SK-N-SH (cell line): ENCODE data around the gene IQSEC1. TPM values are rescaled to one million over a fixed set of nuclear protein-coding genes. Genes with fewer than 3 reads are reported as not detected.

Experiments used
- CTCF ChIA-PET: fragments of 300-600, 350-600 bp; formaldehyde crosslinking; extraction: SDS; loops from one replicate; lab custom pipeline; 2021; lab: Yijun Ruan, JAX
- POLR2A ChIA-PET: fragments of 350-600 bp; sonication (Branson Sonifier 250); formaldehyde crosslinking; extraction: SDS; loops from one replicate; lab custom pipeline; 2020; ENCODE audit warnings: antibody characterized with exemption, inconsistent platforms; lab: Yijun Ruan, JAX
- DNase-seq: peaks from one replicate; pipeline ENCODE4 v3.0.0; 2012
- H2AFZ ChIP-seq: fragments of 200-600 bp; sonication (generic); 2 replicates; pipeline ENCODE4 v1.8.1; 2016; ENCODE audit warnings: antibody characterized with exemption, mild to moderate bottlenecking, low read depth
- H3F3A ChIP-seq: fragments of 200-600 bp; sonication (generic); replicated peaks from 2 replicates; pipeline ENCODE3; 2016; ENCODE audit warnings: antibody characterized with exemption, mild to moderate bottlenecking; ENCODE audit not compliant: insufficient read depth
- H3K27ac ChIP-seq, 2 experiments: fragments of 200-500 bp in 1 of 2; fragments of 200-600 bp in 1 of 2; sonication (Bioruptor generic) in 1 of 2; sonication (generic), shearing (Covaris generic) in 1 of 2; 2 replicates each; pipeline versions ENCODE4 v1.5.1 to v1.6.1; 2014 to 2016; ENCODE audit warnings: low read depth in 2 of 2, inconsistent platforms in 1 of 2, low read length in 1 of 2, mild to moderate bottlenecking in 1 of 2, mixed read lengths in 1 of 2
- H3K27me3 ChIP-seq: fragments of 200-600 bp; sonication (generic), shearing (Covaris generic); 2 replicates; pipeline ENCODE4 v1.6.1; 2016; ENCODE audit warnings: mixed run types; ENCODE audit not compliant: insufficient read depth
- H3K36me3 ChIP-seq, 2 experiments: fragments of 200-500 bp in 1 of 2; fragments of 200-600 bp in 1 of 2; sonication (Bioruptor generic) in 1 of 2; sonication (generic) in 1 of 2; replicated peaks in 1 of 2; 2 replicates each; pipeline versions ENCODE3 to v1.5.1; 2014 to 2016; ENCODE audit warnings: low read length in 1 of 2, mild to moderate bottlenecking in 1 of 2; ENCODE audit not compliant: insufficient read depth in 2 of 2, control insufficient read depth in 1 of 2
- H3K4me1 ChIP-seq, 2 experiments: fragments of 200-500 bp in 1 of 2; fragments of 200-600 bp in 1 of 2; sonication (Bioruptor generic) in 1 of 2; sonication (generic), shearing (Covaris generic) in 1 of 2; 2 replicates each; pipeline versions ENCODE4 v1.5.1 to v1.6.1; 2014 to 2016; ENCODE audit warnings: low read depth in 1 of 2, low read length in 1 of 2, mixed run types in 1 of 2; ENCODE audit not compliant: insufficient read depth in 2 of 2, control insufficient read depth in 1 of 2
- H3K4me2 ChIP-seq: fragments of 200-600 bp; sonication (generic), shearing (Covaris generic); 2 replicates; pipeline ENCODE4 v1.6.1; 2017; ENCODE audit warnings: mixed run types
- H3K4me3 ChIP-seq, 2 experiments: fragments of 200-500 bp in 1 of 2; fragments of 200-600 bp in 1 of 2; sonication (Bioruptor generic) in 1 of 2; sonication (generic), shearing (Covaris generic) in 1 of 2; 2 replicates each; pipeline versions ENCODE4 v1.5.1 to v1.8.1; 2014 to 2016; ENCODE audit warnings: low read depth in 2 of 2, inconsistent platforms in 1 of 2, low read length in 1 of 2, mild to moderate bottlenecking in 1 of 2, mixed read lengths in 1 of 2, moderate library complexity in 1 of 2
- H3K79me2 ChIP-seq: fragments of 200-600 bp; sonication (generic); 2 replicates; pipeline ENCODE4 v1.8.1; 2017; ENCODE audit warnings: mild to moderate bottlenecking; ENCODE audit not compliant: insufficient read depth
- H3K9ac ChIP-seq: fragments of 200-600 bp; sonication (generic); 2 replicates; pipeline ENCODE4 v1.6.1; 2017; ENCODE audit warnings: mixed run types
- H3K9me2 ChIP-seq: fragments of 200-600 bp; sonication (generic); 2 replicates; pipeline ENCODE4 v1.6.1; 2017; ENCODE audit warnings: mixed run types
- H3K9me3 ChIP-seq: fragments of 200-600 bp; sonication (generic); 2 replicates; pipeline ENCODE4 v1.6.1; 2017; ENCODE audit warnings: mixed run types, mild to moderate bottlenecking, moderate library complexity
- H4K20me1 ChIP-seq: fragments of 200-600 bp; sonication (generic); 2 replicates; pipeline ENCODE4 v1.6.1; 2017; ENCODE audit warnings: mild to moderate bottlenecking, mixed run types; ENCODE audit not compliant: insufficient read depth
- CHD2 ChIP-seq: fragments of 150-350 bp; IDR thresholded peaks from 2 replicates; pipeline ENCODE4 v1.6.1; 2018; ENCODE audit warnings: low read length; ENCODE audit not compliant: partially characterized antibody
- EP300 ChIP-seq, 2 experiments: IDR thresholded peaks; 2 replicates each; pipeline versions ENCODE4 v1.4.0 to v1.6.1; 2012; ENCODE audit warnings: borderline replicate concordance in 1 of 2, low read depth in 1 of 2, low read length in 1 of 2
- GABPA ChIP-seq: IDR thresholded peaks from 2 replicates; pipeline ENCODE4 v1.4.0; 2012; ENCODE audit warnings: low read depth, mild to moderate bottlenecking
- NRF1 ChIP-seq: IDR thresholded peaks from 2 replicates; pipeline ENCODE4 v1.6.1; 2012; ENCODE audit warnings: low read depth, mild to moderate bottlenecking, low read length
- PBX3 ChIP-seq: IDR thresholded peaks from 2 replicates; pipeline ENCODE4; 2012
- POLR2AphosphoS5 ChIP-seq: IDR thresholded peaks from 2 replicates; pipeline ENCODE4 v1.6.1; 2012; ENCODE audit warnings: low read depth, low read length
- RXRA ChIP-seq: IDR thresholded peaks from 2 replicates; pipeline ENCODE4 v1.4.0; 2012; ENCODE audit warnings: low read depth, mild to moderate bottlenecking, borderline replicate concordance
- TAF1 ChIP-seq: IDR thresholded peaks from 2 replicates; pipeline ENCODE4 v1.6.1; 2012; ENCODE audit warnings: low read depth, mild to moderate bottlenecking, low read length, moderate library complexity, borderline replicate concordance
- TEAD4 ChIP-seq: IDR thresholded peaks from 2 replicates; pipeline ENCODE4 v1.4.0; 2012; ENCODE audit warnings: mild to moderate bottlenecking, borderline replicate concordance; ENCODE audit not compliant: insufficient read depth
- USF1 ChIP-seq: IDR thresholded peaks from 2 replicates; pipeline ENCODE4 v1.4.0; 2012; ENCODE audit warnings: low read depth, borderline replicate concordance
- USF2 ChIP-seq: fragments of 150-350 bp; IDR thresholded peaks from 2 replicates; pipeline ENCODE4 v1.6.1; 2017; ENCODE audit warnings: antibody characterized with exemption, low read length, low read depth, borderline replicate concordance
- YY1 ChIP-seq: IDR thresholded peaks from 2 replicates; pipeline ENCODE4 v1.4.0; 2012; ENCODE audit warnings: low read depth, mild to moderate bottlenecking
- WGBS: methylation state at CpG from one replicate; pipeline ENCODE4 v1.1.6; 2017; ENCODE audit warnings: low lambda C conversion rate; 5-methylcytosine and 5-hydroxymethylcytosine counted together
- polyA plus RNA-seq, 3 experiments: library from polyadenylated mRNA; depleted of rRNA; stranded (reverse); fragments of >200 nt; gene quantifications; 2 replicates each; pipeline ENCODE4 v1.2.3, GENCODE V29; 2012
- TF ChIP-seq, protein P1 (sequence below): fragments of 200-600 bp; sonication (generic); IDR thresholded peaks from 2 replicates; pipeline ENCODE4 v1.6.1; 2017; ENCODE audit warnings: antibody characterized with exemption, mild to moderate bottlenecking, moderate library complexity
- TF ChIP-seq, protein P2 (sequence below): IDR thresholded peaks from 2 replicates; pipeline ENCODE4 v1.6.1; 2012; ENCODE audit warnings: mild to moderate bottlenecking, low read depth, low read length, moderate library complexity

The IQSEC1 gene
- polyA plus RNA-seq, 1 of the 3 experiments (the other 2 are of a cell fraction) = 6.2 TPM

GRCh38 chr3:13079051-13079450, 5.8 kb upstream of the IQSEC1 start:
- no peaks in the 10 kb centered on the region for H3K36me3 ChIP-seq
- POLR2A ChIA-PET = no interaction called here
- H3K9ac ChIP-seq = no peak overlapping the region
- CTCF ChIA-PET = interaction anchor here (0.5 to 1.5 kb wide), 6 partner anchors 13 to 211 kb away, joined by 3 to 7 read pairs (median 4); no protein-coding TSS in a partner anchor
- H2AFZ ChIP-seq = no peak overlapping the region
- H3K9me2 ChIP-seq = no peaks in the 10 kb centered on the region
- H3K4me1 ChIP-seq = peaks cover 0 to 29% of the 10 kb centered on the region in 2 experiments; a peak in 2 of 4 replicates
- H3K4me2 ChIP-seq = no peak overlapping the region
- no peaks in the 10 kb centered on the region for H4K20me1 ChIP-seq
- no peaks in the 10 kb centered on the region for H3F3A ChIP-seq
- H3K27ac ChIP-seq = no peak overlapping the region
- no peaks in the 10 kb centered on the region for H3K79me2 ChIP-seq
- 74% methylated on average over 7 of the region's 7 CpGs for WGBS
- no peak for DNase-seq
- no peaks in the 10 kb centered on the region for H3K9me3 ChIP-seq
- TF ChIP-seq TEAD4 = no peak
- no peak for TF ChIP-seq CHD2
- TF ChIP-seq POLR2AphosphoS5 = no peak
- TF ChIP-seq, protein P1, sequence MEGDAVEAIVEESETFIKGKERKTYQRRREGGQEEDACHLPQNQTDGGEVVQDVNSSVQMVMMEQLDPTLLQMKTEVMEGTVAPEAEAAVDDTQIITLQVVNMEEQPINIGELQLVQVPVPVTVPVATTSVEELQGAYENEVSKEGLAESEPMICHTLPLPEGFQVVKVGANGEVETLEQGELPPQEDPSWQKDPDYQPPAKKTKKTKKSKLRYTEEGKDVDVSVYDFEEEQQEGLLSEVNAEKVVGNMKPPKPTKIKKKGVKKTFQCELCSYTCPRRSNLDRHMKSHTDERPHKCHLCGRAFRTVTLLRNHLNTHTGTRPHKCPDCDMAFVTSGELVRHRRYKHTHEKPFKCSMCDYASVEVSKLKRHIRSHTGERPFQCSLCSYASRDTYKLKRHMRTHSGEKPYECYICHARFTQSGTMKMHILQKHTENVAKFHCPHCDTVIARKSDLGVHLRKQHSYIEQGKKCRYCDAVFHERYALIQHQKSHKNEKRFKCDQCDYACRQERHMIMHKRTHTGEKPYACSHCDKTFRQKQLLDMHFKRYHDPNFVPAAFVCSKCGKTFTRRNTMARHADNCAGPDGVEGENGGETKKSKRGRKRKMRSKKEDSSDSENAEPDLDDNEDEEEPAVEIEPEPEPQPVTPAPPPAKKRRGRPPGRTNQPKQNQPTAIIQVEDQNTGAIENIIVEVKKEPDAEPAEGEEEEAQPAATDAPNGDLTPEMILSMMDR = no peak
- no peak for TF ChIP-seq EP300 (IDR thresholded peaks at IDR 0.05; ENCODE audit: borderline replicate concordance in 1 of 2, low read depth in 1 of 2, low read length in 1 of 2)
- no peak for TF ChIP-seq YY1
- TF ChIP-seq, protein P2, sequence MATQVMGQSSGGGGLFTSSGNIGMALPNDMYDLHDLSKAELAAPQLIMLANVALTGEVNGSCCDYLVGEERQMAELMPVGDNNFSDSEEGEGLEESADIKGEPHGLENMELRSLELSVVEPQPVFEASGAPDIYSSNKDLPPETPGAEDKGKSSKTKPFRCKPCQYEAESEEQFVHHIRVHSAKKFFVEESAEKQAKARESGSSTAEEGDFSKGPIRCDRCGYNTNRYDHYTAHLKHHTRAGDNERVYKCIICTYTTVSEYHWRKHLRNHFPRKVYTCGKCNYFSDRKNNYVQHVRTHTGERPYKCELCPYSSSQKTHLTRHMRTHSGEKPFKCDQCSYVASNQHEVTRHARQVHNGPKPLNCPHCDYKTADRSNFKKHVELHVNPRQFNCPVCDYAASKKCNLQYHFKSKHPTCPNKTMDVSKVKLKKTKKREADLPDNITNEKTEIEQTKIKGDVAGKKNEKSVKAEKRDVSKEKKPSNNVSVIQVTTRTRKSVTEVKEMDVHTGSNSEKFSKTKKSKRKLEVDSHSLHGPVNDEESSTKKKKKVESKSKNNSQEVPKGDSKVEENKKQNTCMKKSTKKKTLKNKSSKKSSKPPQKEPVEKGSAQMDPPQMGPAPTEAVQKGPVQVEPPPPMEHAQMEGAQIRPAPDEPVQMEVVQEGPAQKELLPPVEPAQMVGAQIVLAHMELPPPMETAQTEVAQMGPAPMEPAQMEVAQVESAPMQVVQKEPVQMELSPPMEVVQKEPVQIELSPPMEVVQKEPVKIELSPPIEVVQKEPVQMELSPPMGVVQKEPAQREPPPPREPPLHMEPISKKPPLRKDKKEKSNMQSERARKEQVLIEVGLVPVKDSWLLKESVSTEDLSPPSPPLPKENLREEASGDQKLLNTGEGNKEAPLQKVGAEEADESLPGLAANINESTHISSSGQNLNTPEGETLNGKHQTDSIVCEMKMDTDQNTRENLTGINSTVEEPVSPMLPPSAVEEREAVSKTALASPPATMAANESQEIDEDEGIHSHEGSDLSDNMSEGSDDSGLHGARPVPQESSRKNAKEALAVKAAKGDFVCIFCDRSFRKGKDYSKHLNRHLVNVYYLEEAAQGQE = no peak
- H3K27me3 ChIP-seq = peaks cover 30% of the 10 kb centered on the region; the same call in 1 of the 2 replicates
- no peak overlapping the region for H3K4me3 ChIP-seq

- H3F3A ChIP-seq = no peaks in the 10 kb centered on the region
- H4K20me1 ChIP-seq = no peaks in the 10 kb centered on the region
- peak; percentile 58 for DNase-seq
- no peaks in the 10 kb centered on the region for H3K79me2 ChIP-seq
- peaks cover 0 to 32% of the 10 kb centered on the region in 2 experiments; a peak in 2 of 4 replicates for H3K4me1 ChIP-seq
- 71% methylated on average over 9 of the region's 12 CpGs for WGBS
- H3K9me2 ChIP-seq = no peaks in the 10 kb centered on the region
- no peak overlapping the region for H2AFZ ChIP-seq
- CTCF ChIA-PET = interaction anchor here (0.5 to 1.5 kb wide), 7 partner anchors 14 to 211 kb away, joined by 3 to 7 read pairs (median 3); no protein-coding TSS in a partner anchor
- H3K4me3 ChIP-seq = no peak overlapping the region
- H3K27ac ChIP-seq = peak overlapping the region in 1 of 2 experiments; percentile 16; a peak in 1 of 4 replicates
- H3K4me2 ChIP-seq = no peak overlapping the region
- peaks cover 36% of the 10 kb centered on the region for H3K27me3 ChIP-seq
- POLR2A ChIA-PET = no interaction called here
- H3K36me3 ChIP-seq = no peaks in the 10 kb centered on the region
- H3K9me3 ChIP-seq = no peaks in the 10 kb centered on the region
- H3K9ac ChIP-seq = no peak overlapping the region
- TF ChIP-seq TAF1 = no peak
- TF ChIP-seq PBX3 = no peak
- no peak for TF ChIP-seq GABPA
- TF ChIP-seq USF2 = no peak
- no peak for TF ChIP-seq RXRA
- TF ChIP-seq USF1 = no peak
- no peak for TF ChIP-seq CHD2
- no peak for TF ChIP-seq NRF1
These were observed 5.1 kb upstream of the IQSEC1 start for GRCh38 chr3:13078163-13078905.
